Measurements from ENCODE around the gene WDFY4. TPM values are rescaled to one million over a fixed set of nuclear protein-coding genes. Genes with fewer than 3 reads are reported as not detected.

Gene WDFY4
- total RNA-seq, 4 donors from 2014 or later: 4.1 to 27.9 (median 9.0) TPM

- no peak for TF ChIP-seq CTCF (IDR thresholded peaks at IDR 0.05; ENCODE audit: low read depth)
These were observed 91.9 kb downstream of the WDFY4 start for GRCh38 chr10:48776528-48776927.

GRCh38 chr10:48777110-48777509 is 92.4 kb downstream of the WDFY4 start:
- TF ChIP-seq CTCF (IDR thresholded peaks at IDR 0.05; ENCODE audit: low read depth): no peak

- no peak for TF ChIP-seq CTCF (IDR thresholded peaks at IDR 0.05; ENCODE audit: low read depth)
These were observed 93.7 kb downstream of the WDFY4 start for GRCh38 chr10:48778193-48778857.

GRCh38 chr10:48779077-48779476 is 94.4 kb downstream of the WDFY4 start:
- no peak for TF ChIP-seq CTCF (IDR thresholded peaks at IDR 0.05; ENCODE audit: low read depth)

- TF ChIP-seq CTCF (IDR thresholded peaks at IDR 0.05; ENCODE audit: low read depth): no peak
These were observed 95.0 kb downstream of the WDFY4 start for GRCh38 chr10:48779546-48780152.

GRCh38 chr10:48780341-48780740 is 95.7 kb downstream of the WDFY4 start:
- no peak for TF ChIP-seq CTCF (IDR thresholded peaks at IDR 0.05; ENCODE audit: low read depth)

- TF ChIP-seq CTCF (IDR thresholded peaks at IDR 0.05; ENCODE audit: low read depth): no peak
These were observed 97.7 kb downstream of the WDFY4 start for GRCh38 chr10:48782386-48782785.
